ENCODE measurements around the gene PTPN2. TPM values are rescaled to one million over a fixed set of nuclear protein-coding genes. Genes with fewer than 3 reads are reported as not detected.
A peak's percentile ranks its signal among the peaks of the same experiment; 100 is the strongest.

PTPN2 gene
- total and polyA plus RNA-seq, 2 experiments from 2014 or later: 49.9 to 65.5 TPM

DNA sequence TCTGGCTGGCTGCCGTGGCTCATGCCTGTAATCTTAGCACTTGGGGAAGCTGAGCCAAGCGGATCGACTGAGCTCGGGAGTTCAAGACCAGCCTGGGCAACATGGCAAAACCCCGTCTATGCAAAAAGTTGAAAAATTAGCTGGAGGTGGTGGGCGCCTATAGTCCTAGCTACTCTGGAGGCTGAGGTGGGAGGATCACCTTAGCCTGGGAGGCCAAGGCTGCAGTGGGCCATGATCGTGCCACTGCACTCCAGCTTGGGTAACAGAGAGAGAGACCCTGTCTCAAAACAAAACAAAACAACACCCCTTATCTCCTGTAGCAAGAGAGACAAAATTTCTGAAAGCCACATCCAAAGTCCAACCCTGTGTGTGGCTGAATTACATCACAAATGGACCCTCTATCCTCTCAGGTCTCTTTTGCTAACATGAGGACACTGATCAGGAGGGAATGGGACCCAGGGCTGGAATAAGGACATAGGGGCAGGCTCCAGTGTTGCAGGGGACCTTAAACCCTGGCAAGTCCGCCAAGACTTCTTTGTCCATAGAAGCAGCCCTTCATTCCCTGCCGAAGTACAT is 116.4 kb downstream of the PTPN2 start:
- Histone ChIP-seq H3K27me3 (ENCODE audit: insufficient read depth) (no peaks in the 10 kb centered on the region), H3K4me2 (0 out of 2 replicates have a peak overlapping the region, but pooled peaks have one; percentile 43), H3K4me1 (ENCODE audit: insufficient read depth) (no peaks in the 10 kb centered on the region; the same call in none of the 2 replicates), H4K20me1 (replicated peaks; ENCODE audit: insufficient read depth) (no peaks in the 10 kb centered on the region), H3K36me3 (ENCODE audit: insufficient read depth) (no peaks in the 10 kb centered on the region), H3K9me2 (ENCODE audit: insufficient read depth) (0 out of 2 replicates have a peak, but pooled peaks cover 3% of the 10 kb centered on the region), H3K4me3 (no peak overlapping the region), H3F3A (replicated peaks; ENCODE audit: low read depth) (no peaks in the 10 kb centered on the region), H3K79me2 (replicated peaks; ENCODE audit: insufficient read depth) (no peaks in the 10 kb centered on the region), H2AFZ (peak overlapping the region; percentile 80; the same call in 1 of the 2 replicates), H3K27ac (ENCODE audit: low read depth) (no peak overlapping the region)
- Mint-ChIP-seq H3K27me3 (ENCODE audit: insufficient read depth, low read depth, poor library complexity) (peaks cover 1% of the 10 kb centered on the region), H3K27ac (no peak overlapping the region), H3K36me3 (ENCODE audit: low read depth) (no peaks in the 10 kb centered on the region; the same call in 2 of the 3 replicates), H3K9me3 (no peaks in the 10 kb centered on the region), H3K4me3 (no peak overlapping the region), H3K4me1 (peaks cover 8% of the 10 kb centered on the region; the same call in 2 of the 3 replicates)
- ATAC-seq (no peak), DNase-seq (ENCODE audit: low spot score) (no peak)
- TF ChIP-seq POLR2AphosphoS5 (IDR thresholded peaks at IDR 0.05; ENCODE audit: low read depth): no peak
- no peak for TF ChIP-seq ZNF331 (CRISPR knock-in tag; IDR thresholded peaks at IDR 0.05; ENCODE audit: low read depth)
- no peak for TF ChIP-seq STAT1 (IDR thresholded peaks at IDR 0.05; ENCODE audit: unreplicated experiment)
- TF ChIP-seq, protein P1, sequence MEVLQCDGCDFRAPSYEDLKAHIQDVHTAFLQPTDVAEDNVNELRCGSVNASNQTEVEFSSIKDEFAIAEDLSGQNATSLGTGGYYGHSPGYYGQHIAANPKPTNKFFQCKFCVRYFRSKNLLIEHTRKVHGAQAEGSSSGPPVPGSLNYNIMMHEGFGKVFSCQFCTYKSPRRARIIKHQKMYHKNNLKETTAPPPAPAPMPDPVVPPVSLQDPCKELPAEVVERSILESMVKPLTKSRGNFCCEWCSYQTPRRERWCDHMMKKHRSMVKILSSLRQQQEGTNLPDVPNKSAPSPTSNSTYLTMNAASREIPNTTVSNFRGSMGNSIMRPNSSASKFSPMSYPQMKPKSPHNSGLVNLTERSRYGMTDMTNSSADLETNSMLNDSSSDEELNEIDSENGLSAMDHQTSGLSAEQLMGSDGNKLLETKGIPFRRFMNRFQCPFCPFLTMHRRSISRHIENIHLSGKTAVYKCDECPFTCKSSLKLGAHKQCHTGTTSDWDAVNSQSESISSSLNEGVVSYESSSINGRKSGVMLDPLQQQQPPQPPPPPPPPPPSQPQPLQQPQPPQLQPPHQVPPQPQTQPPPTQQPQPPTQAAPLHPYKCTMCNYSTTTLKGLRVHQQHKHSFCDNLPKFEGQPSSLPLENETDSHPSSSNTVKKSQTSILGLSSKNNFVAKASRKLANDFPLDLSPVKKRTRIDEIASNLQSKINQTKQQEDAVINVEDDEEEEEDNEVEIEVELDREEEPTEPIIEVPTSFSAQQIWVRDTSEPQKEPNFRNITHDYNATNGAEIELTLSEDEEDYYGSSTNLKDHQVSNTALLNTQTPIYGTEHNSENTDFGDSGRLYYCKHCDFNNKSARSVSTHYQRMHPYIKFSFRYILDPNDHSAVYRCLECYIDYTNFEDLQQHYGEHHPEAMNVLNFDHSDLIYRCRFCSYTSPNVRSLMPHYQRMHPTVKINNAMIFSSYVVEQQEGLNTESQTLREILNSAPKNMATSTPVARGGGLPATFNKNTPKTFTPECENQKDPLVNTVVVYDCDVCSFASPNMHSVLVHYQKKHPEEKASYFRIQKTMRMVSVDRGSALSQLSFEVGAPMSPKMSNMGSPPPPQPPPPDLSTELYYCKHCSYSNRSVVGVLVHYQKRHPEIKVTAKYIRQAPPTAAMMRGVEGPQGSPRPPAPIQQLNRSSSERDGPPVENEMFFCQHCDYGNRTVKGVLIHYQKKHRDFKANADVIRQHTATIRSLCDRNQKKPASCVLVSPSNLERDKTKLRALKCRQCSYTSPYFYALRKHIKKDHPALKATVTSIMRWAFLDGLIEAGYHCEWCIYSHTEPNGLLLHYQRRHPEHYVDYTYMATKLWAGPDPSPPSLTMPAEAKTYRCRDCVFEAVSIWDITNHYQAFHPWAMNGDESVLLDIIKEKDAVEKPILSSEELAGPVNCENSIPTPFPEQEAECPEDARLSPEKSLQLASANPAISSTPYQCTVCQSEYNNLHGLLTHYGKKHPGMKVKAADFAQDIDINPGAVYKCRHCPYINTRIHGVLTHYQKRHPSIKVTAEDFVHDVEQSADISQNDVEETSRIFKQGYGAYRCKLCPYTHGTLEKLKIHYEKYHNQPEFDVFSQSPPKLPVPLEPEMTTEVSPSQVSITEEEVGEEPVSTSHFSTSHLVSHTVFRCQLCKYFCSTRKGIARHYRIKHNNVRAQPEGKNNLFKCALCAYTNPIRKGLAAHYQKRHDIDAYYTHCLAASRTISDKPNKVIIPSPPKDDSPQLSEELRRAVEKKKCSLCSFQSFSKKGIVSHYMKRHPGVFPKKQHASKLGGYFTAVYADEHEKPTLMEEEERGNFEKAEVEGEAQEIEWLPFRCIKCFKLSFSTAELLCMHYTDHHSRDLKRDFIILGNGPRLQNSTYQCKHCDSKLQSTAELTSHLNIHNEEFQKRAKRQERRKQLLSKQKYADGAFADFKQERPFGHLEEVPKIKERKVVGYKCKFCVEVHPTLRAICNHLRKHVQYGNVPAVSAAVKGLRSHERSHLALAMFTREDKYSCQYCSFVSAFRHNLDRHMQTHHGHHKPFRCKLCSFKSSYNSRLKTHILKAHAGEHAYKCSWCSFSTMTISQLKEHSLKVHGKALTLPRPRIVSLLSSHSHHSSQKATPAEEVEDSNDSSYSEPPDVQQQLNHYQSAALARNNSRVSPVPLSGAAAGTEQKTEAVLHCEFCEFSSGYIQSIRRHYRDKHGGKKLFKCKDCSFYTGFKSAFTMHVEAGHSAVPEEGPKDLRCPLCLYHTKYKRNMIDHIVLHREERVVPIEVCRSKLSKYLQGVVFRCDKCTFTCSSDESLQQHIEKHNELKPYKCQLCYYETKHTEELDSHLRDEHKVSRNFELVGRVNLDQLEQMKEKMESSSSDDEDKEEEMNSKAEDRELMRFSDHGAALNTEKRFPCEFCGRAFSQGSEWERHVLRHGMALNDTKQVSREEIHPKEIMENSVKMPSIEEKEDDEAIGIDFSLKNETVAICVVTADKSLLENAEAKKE (CRISPR knock-in tag; IDR thresholded peaks at IDR 0.05): no peak
- TF ChIP-seq, protein P2, sequence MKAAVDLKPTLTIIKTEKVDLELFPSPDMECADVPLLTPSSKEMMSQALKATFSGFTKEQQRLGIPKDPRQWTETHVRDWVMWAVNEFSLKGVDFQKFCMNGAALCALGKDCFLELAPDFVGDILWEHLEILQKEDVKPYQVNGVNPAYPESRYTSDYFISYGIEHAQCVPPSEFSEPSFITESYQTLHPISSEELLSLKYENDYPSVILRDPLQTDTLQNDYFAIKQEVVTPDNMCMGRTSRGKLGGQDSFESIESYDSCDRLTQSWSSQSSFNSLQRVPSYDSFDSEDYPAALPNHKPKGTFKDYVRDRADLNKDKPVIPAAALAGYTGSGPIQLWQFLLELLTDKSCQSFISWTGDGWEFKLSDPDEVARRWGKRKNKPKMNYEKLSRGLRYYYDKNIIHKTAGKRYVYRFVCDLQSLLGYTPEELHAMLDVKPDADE (IDR thresholded peaks at IDR 0.05): no peak
- TF ChIP-seq EZH2phosphoT487 (IDR thresholded peaks at IDR 0.05; ENCODE audit: unreplicated experiment): no peak
- no peak for TF ChIP-seq ZNF114 (CRISPR knock-in tag; IDR thresholded peaks at IDR 0.05)
- no peak for TF ChIP-seq EZH2 (IDR thresholded peaks at IDR 0.05; ENCODE audit: low read depth, unreplicated experiment)
- TF ChIP-seq, protein P3, sequence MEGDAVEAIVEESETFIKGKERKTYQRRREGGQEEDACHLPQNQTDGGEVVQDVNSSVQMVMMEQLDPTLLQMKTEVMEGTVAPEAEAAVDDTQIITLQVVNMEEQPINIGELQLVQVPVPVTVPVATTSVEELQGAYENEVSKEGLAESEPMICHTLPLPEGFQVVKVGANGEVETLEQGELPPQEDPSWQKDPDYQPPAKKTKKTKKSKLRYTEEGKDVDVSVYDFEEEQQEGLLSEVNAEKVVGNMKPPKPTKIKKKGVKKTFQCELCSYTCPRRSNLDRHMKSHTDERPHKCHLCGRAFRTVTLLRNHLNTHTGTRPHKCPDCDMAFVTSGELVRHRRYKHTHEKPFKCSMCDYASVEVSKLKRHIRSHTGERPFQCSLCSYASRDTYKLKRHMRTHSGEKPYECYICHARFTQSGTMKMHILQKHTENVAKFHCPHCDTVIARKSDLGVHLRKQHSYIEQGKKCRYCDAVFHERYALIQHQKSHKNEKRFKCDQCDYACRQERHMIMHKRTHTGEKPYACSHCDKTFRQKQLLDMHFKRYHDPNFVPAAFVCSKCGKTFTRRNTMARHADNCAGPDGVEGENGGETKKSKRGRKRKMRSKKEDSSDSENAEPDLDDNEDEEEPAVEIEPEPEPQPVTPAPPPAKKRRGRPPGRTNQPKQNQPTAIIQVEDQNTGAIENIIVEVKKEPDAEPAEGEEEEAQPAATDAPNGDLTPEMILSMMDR (conservative IDR thresholded peaks at IDR 0.05; ENCODE audit: low read depth in 2 of 2): no peak
- TF ChIP-seq, protein P4, sequence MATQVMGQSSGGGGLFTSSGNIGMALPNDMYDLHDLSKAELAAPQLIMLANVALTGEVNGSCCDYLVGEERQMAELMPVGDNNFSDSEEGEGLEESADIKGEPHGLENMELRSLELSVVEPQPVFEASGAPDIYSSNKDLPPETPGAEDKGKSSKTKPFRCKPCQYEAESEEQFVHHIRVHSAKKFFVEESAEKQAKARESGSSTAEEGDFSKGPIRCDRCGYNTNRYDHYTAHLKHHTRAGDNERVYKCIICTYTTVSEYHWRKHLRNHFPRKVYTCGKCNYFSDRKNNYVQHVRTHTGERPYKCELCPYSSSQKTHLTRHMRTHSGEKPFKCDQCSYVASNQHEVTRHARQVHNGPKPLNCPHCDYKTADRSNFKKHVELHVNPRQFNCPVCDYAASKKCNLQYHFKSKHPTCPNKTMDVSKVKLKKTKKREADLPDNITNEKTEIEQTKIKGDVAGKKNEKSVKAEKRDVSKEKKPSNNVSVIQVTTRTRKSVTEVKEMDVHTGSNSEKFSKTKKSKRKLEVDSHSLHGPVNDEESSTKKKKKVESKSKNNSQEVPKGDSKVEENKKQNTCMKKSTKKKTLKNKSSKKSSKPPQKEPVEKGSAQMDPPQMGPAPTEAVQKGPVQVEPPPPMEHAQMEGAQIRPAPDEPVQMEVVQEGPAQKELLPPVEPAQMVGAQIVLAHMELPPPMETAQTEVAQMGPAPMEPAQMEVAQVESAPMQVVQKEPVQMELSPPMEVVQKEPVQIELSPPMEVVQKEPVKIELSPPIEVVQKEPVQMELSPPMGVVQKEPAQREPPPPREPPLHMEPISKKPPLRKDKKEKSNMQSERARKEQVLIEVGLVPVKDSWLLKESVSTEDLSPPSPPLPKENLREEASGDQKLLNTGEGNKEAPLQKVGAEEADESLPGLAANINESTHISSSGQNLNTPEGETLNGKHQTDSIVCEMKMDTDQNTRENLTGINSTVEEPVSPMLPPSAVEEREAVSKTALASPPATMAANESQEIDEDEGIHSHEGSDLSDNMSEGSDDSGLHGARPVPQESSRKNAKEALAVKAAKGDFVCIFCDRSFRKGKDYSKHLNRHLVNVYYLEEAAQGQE (IDR thresholded peaks at IDR 0.05; ENCODE audit: unreplicated experiment): no peak
- TF ChIP-seq CREB1 (CRISPR knock-in tag; IDR thresholded peaks at IDR 0.05; ENCODE audit: low read depth): no peak
- no peak for TF ChIP-seq JUNB (IDR thresholded peaks at IDR 0.05; ENCODE audit: unreplicated experiment)
- no peak for TF ChIP-seq NANOG (IDR thresholded peaks at IDR 0.05; ENCODE audit: borderline replicate concordance)

Measured in GM23338 (cell line).